HG03095 (cell line): ENCODE measurements around the gene INPP5A.
"Not testable (repeated sequence)": the region's sequence is repeated elsewhere in the genome, so short reads cannot be mapped to it uniquely, and the experiment has no call there.

ENCODE experiments used
- ATAC-seq: cut with Tn5 transposase; IDR thresholded peaks from one replicate; pipeline ENCODE4 v1.9.1; 2021; ENCODE audit warnings: moderate library complexity; ENCODE audit not compliant: unreplicated experiment

INPP5A gene

GRCh38 chr10:132788831-132789219 lies 251.2 kb downstream of the INPP5A start:
- no peak for ATAC-seq

DNA sequence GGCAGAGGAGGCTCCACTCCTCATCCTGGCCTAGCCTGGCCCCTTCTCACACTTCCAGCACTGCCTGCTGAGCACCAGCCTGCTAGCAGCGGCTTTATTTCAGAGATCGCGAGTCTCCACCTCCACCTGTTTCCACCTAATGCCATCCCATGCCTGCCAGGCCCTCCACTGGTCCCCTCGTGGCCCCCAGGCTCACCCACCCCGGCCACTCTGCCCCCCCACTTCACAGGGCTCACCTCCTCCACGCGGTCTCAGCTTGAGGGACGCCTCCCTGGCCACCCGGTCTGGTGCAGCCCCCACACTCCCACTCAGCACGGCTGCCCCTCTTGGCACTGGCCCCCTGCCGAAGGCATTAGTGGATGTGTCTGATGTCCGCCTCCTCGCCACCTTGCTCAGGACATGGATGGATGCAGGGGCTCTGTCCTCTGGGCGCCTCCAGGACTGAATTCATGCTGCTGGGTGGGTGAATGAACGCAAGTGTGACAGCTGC lies 252.1 kb downstream of the INPP5A start:
- no peak for ATAC-seq

GRCh38 chr10:132790470-132790869 lies 252.9 kb downstream of the INPP5A start:
- no peak for ATAC-seq

- no peak for ATAC-seq
Observed at GRCh38 chr10:132790934-132791829, 253.6 kb downstream of the INPP5A start.

- not testable (repeated sequence) for ATAC-seq
Observed at GRCh38 chr10:132792099-132792498, 254.5 kb downstream of the INPP5A start.

DNA sequence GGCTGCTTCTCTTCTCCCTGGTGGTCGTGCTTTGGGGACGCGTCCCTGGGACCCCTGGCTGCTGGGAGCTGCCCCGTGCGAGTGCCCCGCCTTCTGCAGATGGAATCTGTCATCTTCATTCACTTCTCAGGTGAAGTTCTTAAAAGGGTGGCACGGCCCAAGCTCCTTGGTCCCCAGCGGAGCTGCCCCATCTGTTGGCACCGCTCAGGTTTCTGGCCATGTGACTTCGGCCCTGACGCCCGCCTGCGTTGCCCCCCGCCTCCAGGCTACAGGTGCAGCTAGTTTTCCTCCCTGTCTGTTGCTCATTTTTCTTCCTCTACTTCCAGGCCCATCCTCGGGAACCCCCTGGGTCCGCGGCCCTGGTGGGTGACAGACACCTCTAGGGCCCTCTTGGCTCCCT lies 255.2 kb downstream of the INPP5A start:
- ATAC-seq = no peak

- ATAC-seq = no peak
Observed at GRCh38 chr10:132793213-132793612, 255.6 kb downstream of the INPP5A start.

- no peak for ATAC-seq
Observed at GRCh38 chr10:132793871-132794849, 256.6 kb downstream of the INPP5A start.

DNA sequence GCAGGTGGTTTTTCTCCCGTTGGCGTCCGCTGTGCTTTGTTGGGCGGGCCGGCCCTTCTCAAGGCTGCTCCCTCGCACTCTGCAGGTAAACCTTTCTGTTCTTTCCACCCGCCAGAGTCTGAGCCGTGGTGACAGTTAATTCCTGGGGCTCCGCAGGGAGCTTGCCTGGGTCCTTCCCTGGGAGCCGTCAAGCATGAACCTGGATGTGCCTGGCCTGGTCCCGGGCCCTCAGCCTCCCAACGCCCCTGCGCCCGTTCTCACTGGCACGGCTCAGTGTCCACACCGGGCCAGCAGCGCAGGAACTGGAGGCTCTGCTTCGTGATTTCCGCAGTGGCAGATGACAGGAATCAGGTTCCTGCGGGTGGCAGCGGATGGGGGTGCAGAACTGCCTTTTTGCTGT lies 259.3 kb downstream of the INPP5A start:
- ATAC-seq = no peak

- not testable (repeated sequence) for ATAC-seq
Observed at GRCh38 chr10:132797986-132798385, 260.4 kb downstream of the INPP5A start.

GRCh38 chr10:132798403-132798802 lies 260.8 kb downstream of the INPP5A start:
- no peak for ATAC-seq

GRCh38 chr10:132798876-132799275 lies 261.3 kb downstream of the INPP5A start:
- ATAC-seq = no peak

DNA sequence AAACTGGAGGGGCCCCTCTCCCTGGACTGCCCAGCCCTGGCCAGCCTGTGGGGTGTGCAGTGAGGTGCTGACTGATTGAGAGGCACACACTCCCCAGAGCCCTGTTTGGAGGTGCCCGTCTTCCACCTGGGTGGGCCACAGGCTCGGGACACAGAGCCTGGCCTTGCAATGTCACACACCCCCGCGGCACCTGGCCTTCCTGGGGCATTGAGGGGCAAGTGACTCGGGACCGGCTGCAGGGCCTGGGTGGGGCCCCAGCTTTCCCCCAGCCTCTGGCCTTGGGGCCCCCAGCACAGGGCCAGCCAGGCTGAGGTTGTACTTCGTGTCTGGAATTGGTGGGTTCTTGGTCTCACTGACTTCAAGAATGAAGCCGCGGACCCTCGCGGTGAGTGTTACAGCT lies 262.3 kb downstream of the INPP5A start:
- ATAC-seq = no peak

GRCh38 chr10:132802048-132802447 lies 264.5 kb downstream of the INPP5A start:
- no peak for ATAC-seq

DNA sequence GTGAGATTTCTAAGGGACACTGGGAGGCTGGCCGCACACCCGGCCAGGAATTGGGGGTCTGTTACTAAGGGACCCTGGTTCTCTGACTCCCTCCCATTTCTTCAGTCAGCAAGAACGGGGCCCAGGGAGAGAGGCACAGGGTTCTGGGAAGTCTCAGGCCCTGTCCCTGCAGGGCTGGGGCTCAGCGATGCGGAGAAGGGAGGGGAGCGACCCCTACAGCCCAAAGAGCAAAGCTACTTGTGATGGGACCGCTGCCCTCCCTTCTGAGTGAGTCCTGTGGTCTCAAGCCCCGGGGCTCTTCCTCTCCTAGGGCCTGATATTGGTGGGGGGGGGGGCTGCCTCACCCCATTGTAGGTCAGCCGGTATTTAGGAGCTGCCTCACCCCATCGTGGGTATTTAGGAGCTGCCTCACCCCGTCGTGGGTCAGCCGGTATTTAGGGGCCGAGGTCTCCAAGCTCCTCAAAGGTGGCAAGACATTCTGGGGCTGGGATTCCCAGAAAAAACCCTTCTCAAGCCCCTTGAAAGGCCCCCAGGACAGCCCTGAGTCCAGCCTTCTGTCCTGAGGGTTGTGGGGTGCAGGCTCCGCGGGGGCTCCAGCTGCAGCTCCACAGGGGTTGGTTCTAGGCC lies 265.2 kb downstream of the INPP5A start:
- ATAC-seq = no peak

GRCh38 chr10:132803416-132804210 lies 266.0 kb downstream of the INPP5A start:
- no peak for ATAC-seq

GRCh38 chr10:132804287-132804686 lies 266.7 kb downstream of the INPP5A start:
- no peak for ATAC-seq

DNA sequence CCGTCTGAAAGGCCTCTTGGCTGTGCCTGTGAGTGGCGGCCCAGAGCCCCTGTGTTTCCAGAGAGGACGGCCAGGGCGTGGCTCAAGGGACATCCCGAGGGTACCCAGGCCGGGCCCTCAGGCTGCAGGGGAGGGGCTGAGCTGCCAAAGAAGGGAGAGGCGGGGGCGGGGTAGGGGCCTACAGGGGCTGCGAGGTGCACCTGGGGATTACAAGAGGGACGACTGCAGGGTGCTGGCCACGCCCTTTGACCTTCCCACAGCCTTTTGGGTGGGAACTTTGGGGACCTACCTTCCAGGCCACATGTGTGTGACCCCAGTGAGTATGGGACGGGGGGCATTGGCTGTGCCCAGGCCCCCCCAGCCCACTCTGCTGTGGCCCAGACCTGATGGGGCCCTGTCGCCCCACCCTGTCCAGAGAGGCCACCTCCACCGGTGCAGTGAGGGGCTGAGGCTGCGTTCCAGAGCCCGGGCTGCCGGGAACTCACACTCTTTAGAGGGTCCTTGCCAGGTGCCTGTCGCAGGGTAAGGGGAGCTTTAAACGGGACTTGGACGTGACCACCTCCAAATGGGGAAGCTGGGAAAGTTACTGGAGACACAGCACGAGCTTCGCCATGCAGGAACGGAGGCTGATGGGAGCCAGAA lies 267.3 kb downstream of the INPP5A start:
- ATAC-seq = no peak

DNA sequence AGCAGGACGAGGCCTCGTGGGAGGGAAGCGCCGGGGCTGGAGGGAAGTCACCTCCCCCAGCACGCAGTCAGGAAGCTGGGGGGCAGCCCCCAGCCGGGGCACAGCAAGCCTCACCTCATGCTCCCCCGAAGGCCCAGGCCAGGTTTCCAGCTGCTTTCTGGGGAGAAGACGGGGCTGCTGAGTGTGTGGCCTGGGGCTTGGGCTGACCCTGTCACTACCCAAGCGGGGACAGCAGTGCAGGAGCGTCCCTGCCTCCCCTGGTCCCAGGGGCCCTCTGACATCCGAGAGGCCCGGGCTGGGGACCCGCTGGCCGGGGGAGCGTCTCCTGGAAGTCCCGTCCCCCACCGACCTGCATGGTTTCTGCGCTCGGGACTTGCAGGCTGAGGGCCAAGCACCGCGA lies 268.0 kb downstream of the INPP5A start:
- no peak for ATAC-seq

DNA sequence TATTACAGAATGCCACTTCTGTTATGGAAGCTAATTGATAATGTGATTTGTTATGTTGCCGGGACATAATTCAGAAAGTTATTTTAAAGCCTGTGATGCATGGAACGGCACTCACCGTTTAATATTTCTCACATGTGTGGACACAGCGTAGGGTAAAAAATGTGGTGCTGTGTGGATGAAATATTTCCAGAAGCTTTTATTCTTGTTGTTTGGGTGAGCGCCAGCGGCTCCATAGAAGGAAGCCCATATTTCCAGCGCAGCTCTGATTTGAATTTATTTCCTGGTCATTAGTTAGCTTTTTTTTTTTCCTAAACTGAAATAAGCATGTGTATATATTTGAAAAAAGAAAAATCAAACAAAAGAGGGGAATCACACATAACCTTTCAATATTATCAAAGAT lies 268.5 kb downstream of the INPP5A start:
- no peak for ATAC-seq
